ENCODE data around the gene EFCAB12.

DNA sequence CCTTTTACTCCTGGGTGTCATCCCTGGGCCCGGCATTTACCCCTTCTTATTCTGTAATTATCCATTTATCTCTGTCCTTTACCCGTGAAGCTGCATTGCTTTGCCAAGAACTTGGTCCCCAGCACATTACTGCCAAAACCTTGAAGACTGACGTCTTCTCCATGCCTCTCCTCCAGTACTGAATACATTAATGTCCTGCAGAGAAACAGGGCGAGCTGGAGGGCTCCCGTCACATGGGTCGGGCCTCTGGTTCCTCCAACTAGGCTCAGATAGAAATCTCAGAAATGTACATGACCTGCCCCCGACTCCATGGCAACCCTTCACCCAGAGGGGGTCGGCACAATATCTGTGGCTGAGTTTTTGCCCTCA, 445 bp downstream of the EFCAB12 start:
- TF ChIP-seq, protein P1, sequence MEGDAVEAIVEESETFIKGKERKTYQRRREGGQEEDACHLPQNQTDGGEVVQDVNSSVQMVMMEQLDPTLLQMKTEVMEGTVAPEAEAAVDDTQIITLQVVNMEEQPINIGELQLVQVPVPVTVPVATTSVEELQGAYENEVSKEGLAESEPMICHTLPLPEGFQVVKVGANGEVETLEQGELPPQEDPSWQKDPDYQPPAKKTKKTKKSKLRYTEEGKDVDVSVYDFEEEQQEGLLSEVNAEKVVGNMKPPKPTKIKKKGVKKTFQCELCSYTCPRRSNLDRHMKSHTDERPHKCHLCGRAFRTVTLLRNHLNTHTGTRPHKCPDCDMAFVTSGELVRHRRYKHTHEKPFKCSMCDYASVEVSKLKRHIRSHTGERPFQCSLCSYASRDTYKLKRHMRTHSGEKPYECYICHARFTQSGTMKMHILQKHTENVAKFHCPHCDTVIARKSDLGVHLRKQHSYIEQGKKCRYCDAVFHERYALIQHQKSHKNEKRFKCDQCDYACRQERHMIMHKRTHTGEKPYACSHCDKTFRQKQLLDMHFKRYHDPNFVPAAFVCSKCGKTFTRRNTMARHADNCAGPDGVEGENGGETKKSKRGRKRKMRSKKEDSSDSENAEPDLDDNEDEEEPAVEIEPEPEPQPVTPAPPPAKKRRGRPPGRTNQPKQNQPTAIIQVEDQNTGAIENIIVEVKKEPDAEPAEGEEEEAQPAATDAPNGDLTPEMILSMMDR (conservative IDR thresholded peaks at IDR 0.05): no peak
- TF ChIP-seq EZH2 (IDR thresholded peaks at IDR 0.05; ENCODE audit: low read depth): no peak
